GM12878 (cell line): Measurements from ENCODE around the gene FNTB.

ENCODE experiments used
- ATF7 ChIP-seq: fragments of 450-650 bp; IDR thresholded peaks from 2 replicates; pipeline ENCODE4 v1.6.1; 2016; ENCODE audit warnings: low read depth, mild to moderate bottlenecking
- BHLHE40 ChIP-seq, 2 experiments: fragments of 450-650 bp in 1 of 2; IDR thresholded peaks; 2 replicates each; pipeline ENCODE4 v1.6.1; 2011 to 2017; ENCODE audit warnings: low read depth in 2 of 2, borderline replicate concordance in 1 of 2, improper control_type of control experiment in 1 of 2, low read length in 1 of 2, mild to moderate bottlenecking in 1 of 2
- CTCF ChIP-seq, 3 experiments: IDR thresholded peaks in 2 of 3; conservative IDR thresholded peaks in 1 of 3; 2 replicates each; pipeline ENCODE4 v1.5.1; 2011; ENCODE audit warnings: low read depth in 3 of 3, low read length in 3 of 3, mild to moderate bottlenecking in 3 of 3, control low read depth in 2 of 3, moderate library complexity in 2 of 3, inconsistent platforms in 1 of 3, mixed read lengths in 1 of 3; ENCODE audit not compliant: control insufficient read depth in 2 of 3, insufficient read depth in 1 of 3; ENCODE audit errors: extremely low read depth in 1 of 3
- EZH2 ChIP-seq: IDR thresholded peaks from 2 replicates; pipeline ENCODE4 v1.6.1; 2012; ENCODE audit warnings: low read depth, mild to moderate bottlenecking, control low read depth, inconsistent platforms, low read length, borderline replicate concordance; ENCODE audit not compliant: control insufficient read depth
- MXI1 ChIP-seq: fragments of 150-350 bp; IDR thresholded peaks from 2 replicates; pipeline ENCODE4 v1.6.1; 2011; ENCODE audit warnings: low read depth, mild to moderate bottlenecking, inconsistent platforms, low read length, improper control_type of control experiment
- POLR2AphosphoS5 ChIP-seq: IDR thresholded peaks from 2 replicates; pipeline ENCODE4 v1.6.1; 2011; ENCODE audit warnings: mild to moderate bottlenecking, low read length, inconsistent platforms
- PRDM15 ChIP-seq: fragments of 450-650 bp; formaldehyde crosslinking; IDR thresholded peaks from 2 replicates; pipeline ENCODE4 v1.4.0; 2020; ENCODE audit warnings: mild to moderate bottlenecking, moderate library complexity
- RELA ChIP-seq: fragments of 450-650 bp; IDR thresholded peaks from 2 replicates; pipeline ENCODE4 v1.8.0; 2014; ENCODE audit warnings: borderline replicate concordance; ENCODE audit not compliant: partially characterized antibody

- no peak for TF ChIP-seq CTCF (IDR thresholded peaks at IDR 0.05 in 2 of 3, conservative IDR thresholded peaks at IDR 0.05 in 1 of 3; ENCODE audit: control insufficient read depth in 2 of 3, extremely low read depth in 1 of 3, insufficient read depth in 1 of 3, low read depth in 3 of 3, low read length in 3 of 3)
- TF ChIP-seq ATF7: no peak
- no peak for TF ChIP-seq EZH2
- TF ChIP-seq MXI1: no peak
- TF ChIP-seq POLR2AphosphoS5: no peak
- no peak for TF ChIP-seq PRDM15 (CRISPR knock-in tag)
- TF ChIP-seq RELA: no peak
- no peak for TF ChIP-seq BHLHE40 (IDR thresholded peaks at IDR 0.05; ENCODE audit: borderline replicate concordance in 1 of 2, low read depth in 2 of 2, low read length in 1 of 2)
Measured at GRCh38 chr14:65073605-65074201, 87.0 kb downstream of the FNTB start.
